ENCODE data around the gene BICD1.

BICD1 gene

GRCh38 chr12:32277774-32278173 lies 171.1 kb downstream of the BICD1 start:
- H3K27me3 Mint-ChIP-seq (ENCODE audit: low read depth) = no peaks in the 10 kb centered on the region
- H3K4me3 Mint-ChIP-seq = no peak overlapping the region
- H3K4me1 Mint-ChIP-seq = peaks cover 20% of the 10 kb centered on the region
- H3K27ac Mint-ChIP-seq = no peak overlapping the region
- H3K36me3 Mint-ChIP-seq (ENCODE audit: low read depth) = peaks cover 17% of the 10 kb centered on the region
- no peak for TF ChIP-seq CTCF (IDR thresholded peaks at IDR 0.05; ENCODE audit: unreplicated experiment in 3 of 3)
- H3K9me3 Mint-ChIP-seq = no peaks in the 10 kb centered on the region

- H3K9me3 Mint-ChIP-seq = no peaks in the 10 kb centered on the region
- H3K4me1 Mint-ChIP-seq = peaks cover 11% of the 10 kb centered on the region
- no peak overlapping the region for H3K4me3 Mint-ChIP-seq
- no peak for TF ChIP-seq CTCF (IDR thresholded peaks at IDR 0.05; ENCODE audit: unreplicated experiment in 3 of 3)
- peak overlapping the region in 1 of 3 experiments; percentile 26 for H3K27ac Mint-ChIP-seq
- peaks cover 12% of the 10 kb centered on the region for H3K36me3 Mint-ChIP-seq (ENCODE audit: low read depth)
- no peaks in the 10 kb centered on the region for H3K27me3 Mint-ChIP-seq (ENCODE audit: low read depth)
These were observed 174.5 kb downstream of the BICD1 start for GRCh38 chr12:32281098-32281497.

GRCh38 chr12:32284561-32284960 lies 177.9 kb downstream of the BICD1 start:
- peaks cover 5% of the 10 kb centered on the region for H3K4me1 Mint-ChIP-seq
- no peak for TF ChIP-seq CTCF (IDR thresholded peaks at IDR 0.05; ENCODE audit: unreplicated experiment in 3 of 3)
- H3K9me3 Mint-ChIP-seq = no peaks in the 10 kb centered on the region
- H3K4me3 Mint-ChIP-seq = no peak overlapping the region
- H3K27me3 Mint-ChIP-seq (ENCODE audit: low read depth) = no peaks in the 10 kb centered on the region
- H3K36me3 Mint-ChIP-seq (ENCODE audit: low read depth) = peaks cover 8% of the 10 kb centered on the region
- no peak overlapping the region for H3K27ac Mint-ChIP-seq

GRCh38 chr12:32285021-32285420 lies 178.4 kb downstream of the BICD1 start:
- no peaks in the 10 kb centered on the region for H3K9me3 Mint-ChIP-seq
- no peak for TF ChIP-seq CTCF (IDR thresholded peaks at IDR 0.05; ENCODE audit: unreplicated experiment in 3 of 3)
- peaks cover 5% of the 10 kb centered on the region for H3K4me1 Mint-ChIP-seq
- no peak overlapping the region for H3K27ac Mint-ChIP-seq
- H3K27me3 Mint-ChIP-seq (ENCODE audit: low read depth) = no peaks in the 10 kb centered on the region
- H3K36me3 Mint-ChIP-seq (ENCODE audit: low read depth) = peaks cover 8% of the 10 kb centered on the region
- H3K4me3 Mint-ChIP-seq = no peak overlapping the region

- Mint-ChIP-seq H3K27me3 (ENCODE audit: low read depth) (no peaks in the 10 kb centered on the region), H3K36me3 (ENCODE audit: low read depth) (peaks cover 5% of the 10 kb centered on the region), H3K27ac (peak overlapping the region in 2 of 3 experiments; percentile 19 to 29), H3K9me3 (no peaks in the 10 kb centered on the region), H3K4me3 (no peak overlapping the region), H3K4me1 (peaks cover 10% of the 10 kb centered on the region)
- TF ChIP-seq CTCF (IDR thresholded peaks at IDR 0.05; ENCODE audit: unreplicated experiment in 3 of 3) = no peak
These were observed 178.8 kb downstream of the BICD1 start for GRCh38 chr12:32285489-32285888.

GRCh38 chr12:32290411-32290810 lies 183.8 kb downstream of the BICD1 start:
- no peaks in the 10 kb centered on the region for H3K27me3 Mint-ChIP-seq (ENCODE audit: low read depth)
- peaks cover 5% of the 10 kb centered on the region for H3K36me3 Mint-ChIP-seq (ENCODE audit: low read depth)
- H3K4me1 Mint-ChIP-seq = peaks cover 15% of the 10 kb centered on the region
- H3K4me3 Mint-ChIP-seq = no peak overlapping the region
- TF ChIP-seq CTCF (IDR thresholded peaks at IDR 0.05; ENCODE audit: unreplicated experiment in 3 of 3) = no peak
- H3K27ac Mint-ChIP-seq = peak overlapping the region in 1 of 3 experiments; percentile 2
- H3K9me3 Mint-ChIP-seq = no peaks in the 10 kb centered on the region

Measured in nephron (organoid).